K562 (cell line): ENCODE results near the gene WIPF2. TPM values are rescaled to one million over a fixed set of nuclear protein-coding genes. Genes with fewer than 3 reads are reported as not detected.

ENCODE experiments used
- ASH1L ChIP-seq: fragments of 450-650 bp; IDR thresholded peaks from 2 replicates; pipeline ENCODE4 v1.6.1; 2018; ENCODE audit warnings: borderline replicate concordance, mild to moderate bottlenecking, low read depth; ENCODE audit not compliant: partially characterized antibody
- CEBPG ChIP-seq, 3 experiments: fragments of 200-800 bp in 1 of 3; sonication (Bioruptor generic) in 1 of 3; sonication (generic) in 1 of 3; formaldehyde crosslinking in 1 of 3; IDR thresholded peaks in 2 of 3; conservative IDR thresholded peaks in 1 of 3; 2 replicates each; pipeline versions ENCODE4 v1.6.1 to v1.8.0; 2016 to 2022; ENCODE audit warnings: missing compliant biosample characterization in 2 of 3, missing genetic modification characterization in 2 of 3, mild to moderate bottlenecking in 1 of 3, missing genetic modification reagents in 1 of 3
- CXXC5 ChIP-seq: fragments of 250-450 bp; sonication (Bioruptor Pico); IDR thresholded peaks from 2 replicates; pipeline ENCODE4 v1.8.0; 2022; ENCODE audit warnings: inconsistent platforms, mild to moderate bottlenecking, moderate library complexity
- DMBX1 ChIP-seq: fragments of 250-450 bp; sonication (Bioruptor Pico); IDR thresholded peaks from 2 replicates; pipeline ENCODE4 v1.8.0; 2022; ENCODE audit warnings: inconsistent platforms, mild to moderate bottlenecking, moderate library complexity, borderline replicate concordance
- ELF2 ChIP-seq: fragments of 250-450 bp; sonication (Bioruptor Pico); IDR thresholded peaks from 2 replicates; pipeline ENCODE4 v1.5.0; 2021; ENCODE audit warnings: mild to moderate bottlenecking
- FOS ChIP-seq: IDR thresholded peaks from 3 replicates; pipeline ENCODE4 v1.6.1; 2011; ENCODE audit not compliant: insufficient read length; ENCODE audit errors: extremely low read depth
- FOXJ2 ChIP-seq: fragments of 200-800 bp; sonication (Bioruptor generic); IDR thresholded peaks from 2 replicates; pipeline ENCODE4 v1.6.1; 2016; ENCODE audit warnings: missing genetic modification characterization, missing compliant biosample characterization
- HDAC1 ChIP-seq, 2 experiments: fragments of 450-650 bp; IDR thresholded peaks; 2 replicates each; pipeline ENCODE4 v1.6.1; 2016 to 2017; ENCODE audit warnings: inconsistent platforms in 1 of 2, mild to moderate bottlenecking in 1 of 2, moderate library complexity in 1 of 2
- HNRNPK ChIP-seq: fragments of 200-400 bp; formaldehyde crosslinking; IDR thresholded peaks from one replicate; pipeline ENCODE4 v1.6.1; 2018; ENCODE audit warnings: mild to moderate bottlenecking, low read depth, low read length; ENCODE audit not compliant: poor library complexity, severe bottlenecking
- HNRNPLL ChIP-seq: fragments of 200-400 bp; formaldehyde crosslinking; IDR thresholded peaks from 2 replicates; pipeline ENCODE4 v1.6.1; 2017; ENCODE audit warnings: low read length, low read depth, mild to moderate bottlenecking; ENCODE audit not compliant: poor library complexity, severe bottlenecking
- JUND ChIP-seq, 2 experiments: IDR thresholded peaks; 2 replicates in 1 of 2; 3 replicates in 1 of 2; pipeline ENCODE4 v1.6.1; 2011; ENCODE audit warnings: borderline replicate concordance in 2 of 2, low read depth in 2 of 2, low read length in 2 of 2, improper control_type of control experiment in 1 of 2, missing biosample characterization in 1 of 2, missing genetic modification characterization in 1 of 2, missing genetic modification reagents in 1 of 2
- LEF1 ChIP-seq: fragments of 450-650 bp; IDR thresholded peaks from 2 replicates; pipeline ENCODE4 v1.6.1; 2016; ENCODE audit warnings: mild to moderate bottlenecking
- NCOA4 ChIP-seq: fragments of 450-650 bp; IDR thresholded peaks from 2 replicates; pipeline ENCODE4 v1.6.1; 2018; ENCODE audit warnings: mild to moderate bottlenecking; ENCODE audit not compliant: partially characterized antibody
- NFE2 ChIP-seq: IDR thresholded peaks from 2 replicates; pipeline ENCODE4 v1.6.1; 2014; ENCODE audit warnings: antibody characterized with exemption, low read depth
- NR4A1 ChIP-seq, 2 experiments: fragments of 250-450 bp in 1 of 2; fragments of 450-650 bp in 1 of 2; sonication (Bioruptor Pico) in 1 of 2; IDR thresholded peaks; 2 replicates each; pipeline versions ENCODE4 v1.4.0 to v1.6.1; 2016 to 2020; ENCODE audit warnings: mild to moderate bottlenecking in 2 of 2, missing compliant biosample characterization in 1 of 2, missing genetic modification characterization in 1 of 2, moderate library complexity in 1 of 2
- PHF21A ChIP-seq: fragments of 450-650 bp; IDR thresholded peaks from 2 replicates; pipeline ENCODE4 v1.6.1; 2017; ENCODE audit warnings: low read depth, borderline replicate concordance
- PURB ChIP-seq: sonication (generic); formaldehyde crosslinking; IDR thresholded peaks from 2 replicates; pipeline ENCODE4 v1.9.0; 2021; ENCODE audit warnings: low read depth, mild to moderate bottlenecking, missing genetic modification reagents
- RBM15 ChIP-seq: fragments of 200-400 bp; formaldehyde crosslinking; IDR thresholded peaks from 2 replicates; pipeline ENCODE4 v1.6.1; 2018; ENCODE audit warnings: mild to moderate bottlenecking, low read length, moderate library complexity; ENCODE audit not compliant: insufficient read depth
- SMARCA4 ChIP-seq: fragments of 450-650 bp; IDR thresholded peaks from 2 replicates; pipeline ENCODE4 v1.6.1; 2016
- SP2 ChIP-seq: IDR thresholded peaks from 2 replicates; pipeline ENCODE4 v1.6.1; 2011; ENCODE audit warnings: mild to moderate bottlenecking, low read depth, low read length, moderate library complexity; ENCODE audit not compliant: poor library complexity, severe bottlenecking; ENCODE audit errors: extremely low read depth
- SPI1 ChIP-seq: IDR thresholded peaks from 2 replicates; pipeline ENCODE4 v1.6.1; 2011; ENCODE audit warnings: low read depth, low read length, control low read depth, borderline replicate concordance
- STAT5A ChIP-seq: IDR thresholded peaks from 2 replicates; pipeline ENCODE4 v1.6.1; 2012; ENCODE audit warnings: low read length, inconsistent platforms, borderline replicate concordance
- SUPT5H ChIP-seq: fragments of 450-650 bp; IDR thresholded peaks from 2 replicates; pipeline ENCODE4 v1.6.1; 2016
- TARDBP ChIP-seq: fragments of 450-650 bp; IDR thresholded peaks from 2 replicates; pipeline ENCODE4 v1.6.1; 2016
- ZNF436 ChIP-seq: fragments of 250-450, 450-650 bp; sonication (Bioruptor Pico); formaldehyde crosslinking; IDR thresholded peaks from 2 replicates; pipeline ENCODE4 v1.7.0; 2020; ENCODE audit warnings: mild to moderate bottlenecking
- polyA plus RNA-seq, 8 experiments: library from polyadenylated mRNA; depleted of rRNA in 4 of 8; stranded (reverse) in 5 of 8; unstranded in 3 of 8; fragments of >200 nt; fragmentation: Nextera tagmentation in 2 of 8; fragmentation: Illumina TruSeq in 1 of 8; extraction: Ambion mirVana in 2 of 8; extraction: Trizol in 1 of 8; gene quantifications; 2 replicates each; pipeline versions ENCODE4 v1.2.1 to v1.2.3, GENCODE V29; 2011 to 2014; ENCODE audit warnings: inconsistent platforms in 1 of 8, missing spikeins in 1 of 8
- total RNA-seq, 7 experiments: library from RNA; depleted of rRNA in 6 of 7; stranded (reverse); fragments of >200 nt in 6 of 7; fragmentation: Illumina TruSeq in 2 of 7; extraction: Trizol in 2 of 7; gene quantifications; 2 replicates each; pipeline versions ENCODE4 v1.2.1 to v1.2.3, GENCODE V29; 2011 to 2021; ENCODE audit warnings: low replicate concordance in 1 of 7
- TF ChIP-seq, protein P1 (sequence below): sonication (generic); formaldehyde crosslinking; IDR thresholded peaks from 2 replicates; pipeline ENCODE4 v1.9.0; 2022; ENCODE audit warnings: mild to moderate bottlenecking, missing genetic modification reagents
- TF ChIP-seq, protein P2 (sequence below): sonication (generic); formaldehyde crosslinking; IDR thresholded peaks from 2 replicates; pipeline ENCODE4 v1.9.0; 2022; ENCODE audit warnings: mild to moderate bottlenecking, missing genetic modification reagents

WIPF2 gene
- total and polyA plus RNA-seq, 9 of the 15 experiments (the other 6 are each of a cell fraction or from before 2014, with no cell fraction given): 3.6 to 15.0 (median 5.3) TPM

GRCh38 chr17:40322358-40323315 lies 103.5 kb downstream of the WIPF2 start (continued):
- TF ChIP-seq NR4A1 (CRISPR knock-in tag; IDR thresholded peaks at IDR 0.05): no peak
- TF ChIP-seq NR4A1 (tag; IDR thresholded peaks at IDR 0.05): 0 out of 2 replicates have a peak, but pooled peaks have one; percentile 18
- no peak for TF ChIP-seq PURB
- peak; percentile 2; the same call in 1 of the 2 replicates for TF ChIP-seq JUND (IDR thresholded peaks at IDR 0.05; ENCODE audit: borderline replicate concordance, low read depth, low read length)
- peak; percentile 25; the same call in 1 of the 3 replicates for TF ChIP-seq JUND (tag; IDR thresholded peaks at IDR 0.05; ENCODE audit: borderline replicate concordance, low read depth, low read length)
- peak; percentile 96 for TF ChIP-seq FOXJ2 (tag)
- peak; percentile 62 for TF ChIP-seq LEF1
- no peak for TF ChIP-seq CEBPG (CRISPR knock-in tag; IDR thresholded peaks at IDR 0.05)
- TF ChIP-seq CEBPG (tag; conservative IDR thresholded peaks at IDR 0.05 in 1 of 2, IDR thresholded peaks at IDR 0.05 in 1 of 2): no peak
- TF ChIP-seq ZNF436 (CRISPR knock-in tag): no peak
- peak; percentile 22 for TF ChIP-seq HNRNPLL
- TF ChIP-seq SPI1: peak; percentile 88
- no peak for TF ChIP-seq SP2
- no peak for TF ChIP-seq HNRNPK
- TF ChIP-seq FOS: no peak
- TF ChIP-seq CXXC5 (CRISPR knock-in tag): peak; percentile 23; the same call in 1 of the 2 replicates
- peak; percentile 72; the same call in 1 of the 2 replicates for TF ChIP-seq ELF2 (CRISPR knock-in tag)
- TF ChIP-seq STAT5A: no peak
- TF ChIP-seq, protein P1, sequence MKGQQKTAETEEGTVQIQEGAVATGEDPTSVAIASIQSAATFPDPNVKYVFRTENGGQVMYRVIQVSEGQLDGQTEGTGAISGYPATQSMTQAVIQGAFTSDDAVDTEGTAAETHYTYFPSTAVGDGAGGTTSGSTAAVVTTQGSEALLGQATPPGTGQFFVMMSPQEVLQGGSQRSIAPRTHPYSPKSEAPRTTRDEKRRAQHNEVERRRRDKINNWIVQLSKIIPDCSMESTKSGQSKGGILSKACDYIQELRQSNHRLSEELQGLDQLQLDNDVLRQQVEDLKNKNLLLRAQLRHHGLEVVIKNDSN (CRISPR knock-in tag): peak; percentile 95
- TF ChIP-seq DMBX1: no peak
- no peak for TF ChIP-seq NFE2
- no peak for TF ChIP-seq PHF21A
- TF ChIP-seq NCOA4: no peak
- TF ChIP-seq HDAC1 (IDR thresholded peaks at IDR 0.05): peak in 1 of 2 experiments; percentile 41; a peak in 2 of 4 replicates
- TF ChIP-seq SMARCA4: peak; percentile 44; the same call in 1 of the 2 replicates
- no peak for TF ChIP-seq ASH1L
- TF ChIP-seq RBM15: no peak
- TF ChIP-seq TARDBP: peak; percentile 46; the same call in 1 of the 2 replicates
- 0 out of 2 replicates have a peak, but pooled peaks have one; percentile 29 for TF ChIP-seq SUPT5H
- TF ChIP-seq, protein P2, sequence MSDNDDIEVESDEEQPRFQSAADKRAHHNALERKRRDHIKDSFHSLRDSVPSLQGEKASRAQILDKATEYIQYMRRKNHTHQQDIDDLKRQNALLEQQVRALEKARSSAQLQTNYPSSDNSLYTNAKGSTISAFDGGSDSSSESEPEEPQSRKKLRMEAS (CRISPR knock-in tag): 0 out of 2 replicates have a peak, but pooled peaks have one; percentile 16
